COR-L47 (cell line): ENCODE measurements around the gene PSMB3.

Experiments used
- DNase-seq: peaks from one replicate; lab custom pipeline; 2025; lab: John Stamatoyannopoulos, UW

The PSMB3 gene

DNA sequence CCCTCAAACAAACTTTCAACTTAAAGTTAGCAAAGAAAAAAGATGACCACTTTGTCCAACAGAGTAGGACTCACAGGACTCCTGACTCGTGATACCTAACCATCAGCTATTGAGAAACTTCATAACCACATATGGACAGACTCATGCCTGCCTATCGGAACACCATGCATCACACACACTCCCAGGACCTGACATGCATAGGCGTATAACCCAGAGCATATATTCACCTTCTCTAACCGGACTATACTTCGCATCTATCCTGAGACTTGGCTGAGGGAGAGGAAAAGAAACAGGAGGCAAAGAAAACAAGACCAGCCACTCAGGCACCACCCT is 44.6 kb downstream of the PSMB3 start:
- DNase-seq, result no peak

- DNase-seq, result no peak
These were observed 45.3 kb downstream of the PSMB3 start for GRCh38 chr17:38797828-38798227.

GRCh38 chr17:38798614-38799500 is 46.3 kb downstream of the PSMB3 start:
- no peak for DNase-seq

- peak; percentile 96 for DNase-seq
These were observed 47.1 kb downstream of the PSMB3 start, which contains the start of gene PIP4K2B for GRCh38 chr17:38799501-38800236. PIP4K2B (minus strand) TSS chr17:38799556; CDS start chr17:38799424, 132 bp downstream.

DNA sequence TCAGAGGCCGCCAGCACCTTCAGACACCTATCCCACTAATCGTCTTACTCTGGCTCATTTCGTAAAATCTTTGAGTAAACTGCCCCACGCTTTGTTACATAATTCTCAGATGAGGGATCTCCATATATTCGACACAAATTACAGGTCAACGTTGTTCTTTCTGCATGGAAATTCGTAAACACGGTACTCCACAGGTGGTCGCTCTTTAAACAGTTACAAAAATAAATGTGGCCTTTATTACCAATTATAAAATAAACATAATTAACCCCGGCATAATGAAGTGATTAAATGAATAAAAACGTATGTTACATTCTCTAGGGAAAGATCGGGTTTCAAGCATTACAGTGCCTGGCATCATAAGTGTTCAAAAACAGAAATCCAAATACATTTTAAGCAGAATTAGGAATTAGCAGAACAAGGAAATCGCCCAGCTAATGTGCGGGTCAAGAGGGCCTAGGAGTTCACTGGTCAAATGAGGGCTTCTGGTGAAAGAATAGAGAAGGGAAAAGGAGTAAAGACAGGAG is 47.8 kb downstream of the PSMB3 start:
- no peak for DNase-seq

- DNase-seq, result no peak
These were observed 57.3 kb downstream of the PSMB3 start for GRCh38 chr17:38809828-38810227.
